Measurements from ENCODE around the gene SMIM33. TPM values are rescaled to one million over a fixed set of nuclear protein-coding genes. Genes with fewer than 3 reads are reported as not detected.
A peak's percentile ranks its signal among the peaks of the same experiment; 100 is the strongest.

Gene SMIM33
- total and polyA plus RNA-seq, 9 of the 15 experiments (the other 6 are each of a cell fraction or from before 2014, with no cell fraction given), result not detected

DNA sequence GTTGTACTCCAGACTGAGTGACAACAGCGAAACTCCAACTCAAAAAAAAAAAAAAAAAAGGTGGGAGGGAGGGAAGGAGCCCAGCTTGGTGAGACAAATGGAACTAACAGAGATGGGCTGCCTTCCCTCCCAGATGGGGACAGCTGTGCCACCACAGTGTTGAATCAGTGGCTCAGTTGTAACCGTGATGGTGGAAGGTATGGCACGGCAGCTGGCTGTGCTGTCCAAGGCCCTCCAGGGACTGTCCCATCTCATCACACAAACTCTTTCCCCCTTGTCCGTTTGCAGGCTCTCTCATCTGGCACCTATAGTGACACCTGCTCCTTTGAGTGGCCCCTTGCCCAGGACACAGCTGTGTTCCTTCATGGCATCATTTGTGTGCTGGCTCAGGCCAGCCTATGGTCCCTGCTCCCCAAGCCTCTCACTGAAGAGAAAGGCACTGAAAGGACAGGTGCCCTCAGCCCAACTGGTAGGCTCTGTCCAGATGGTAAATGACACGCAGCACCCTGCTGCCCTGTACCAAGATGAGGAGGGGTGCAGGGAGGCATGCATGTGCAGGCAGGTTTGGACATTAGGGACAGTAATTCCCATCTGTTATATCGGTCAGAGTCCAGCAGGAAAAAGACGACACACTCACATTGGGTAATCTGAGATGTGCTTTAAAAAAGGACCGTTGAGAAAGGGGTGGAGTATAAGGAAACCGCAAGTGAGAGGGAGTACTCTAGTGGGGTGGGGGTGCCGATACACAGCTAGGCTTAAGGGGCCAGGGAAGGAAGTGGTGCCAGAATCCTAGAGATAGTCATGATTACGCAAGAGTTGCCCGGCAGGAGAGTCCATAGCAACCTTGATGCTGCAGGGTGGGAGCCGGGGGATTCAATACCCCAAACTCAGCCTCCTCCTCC, 4.3 kb downstream of the SMIM33 start (continued):
- TF ChIP-seq USF2 (CRISPR knock-in tag; IDR thresholded peaks at IDR 0.05), result no peak
- TF ChIP-seq HDGF (IDR thresholded peaks at IDR 0.05), result peak; percentile 88
- no peak for TF ChIP-seq ZFP1 (CRISPR knock-in tag; IDR thresholded peaks at IDR 0.05)
- TF ChIP-seq, protein P1, sequence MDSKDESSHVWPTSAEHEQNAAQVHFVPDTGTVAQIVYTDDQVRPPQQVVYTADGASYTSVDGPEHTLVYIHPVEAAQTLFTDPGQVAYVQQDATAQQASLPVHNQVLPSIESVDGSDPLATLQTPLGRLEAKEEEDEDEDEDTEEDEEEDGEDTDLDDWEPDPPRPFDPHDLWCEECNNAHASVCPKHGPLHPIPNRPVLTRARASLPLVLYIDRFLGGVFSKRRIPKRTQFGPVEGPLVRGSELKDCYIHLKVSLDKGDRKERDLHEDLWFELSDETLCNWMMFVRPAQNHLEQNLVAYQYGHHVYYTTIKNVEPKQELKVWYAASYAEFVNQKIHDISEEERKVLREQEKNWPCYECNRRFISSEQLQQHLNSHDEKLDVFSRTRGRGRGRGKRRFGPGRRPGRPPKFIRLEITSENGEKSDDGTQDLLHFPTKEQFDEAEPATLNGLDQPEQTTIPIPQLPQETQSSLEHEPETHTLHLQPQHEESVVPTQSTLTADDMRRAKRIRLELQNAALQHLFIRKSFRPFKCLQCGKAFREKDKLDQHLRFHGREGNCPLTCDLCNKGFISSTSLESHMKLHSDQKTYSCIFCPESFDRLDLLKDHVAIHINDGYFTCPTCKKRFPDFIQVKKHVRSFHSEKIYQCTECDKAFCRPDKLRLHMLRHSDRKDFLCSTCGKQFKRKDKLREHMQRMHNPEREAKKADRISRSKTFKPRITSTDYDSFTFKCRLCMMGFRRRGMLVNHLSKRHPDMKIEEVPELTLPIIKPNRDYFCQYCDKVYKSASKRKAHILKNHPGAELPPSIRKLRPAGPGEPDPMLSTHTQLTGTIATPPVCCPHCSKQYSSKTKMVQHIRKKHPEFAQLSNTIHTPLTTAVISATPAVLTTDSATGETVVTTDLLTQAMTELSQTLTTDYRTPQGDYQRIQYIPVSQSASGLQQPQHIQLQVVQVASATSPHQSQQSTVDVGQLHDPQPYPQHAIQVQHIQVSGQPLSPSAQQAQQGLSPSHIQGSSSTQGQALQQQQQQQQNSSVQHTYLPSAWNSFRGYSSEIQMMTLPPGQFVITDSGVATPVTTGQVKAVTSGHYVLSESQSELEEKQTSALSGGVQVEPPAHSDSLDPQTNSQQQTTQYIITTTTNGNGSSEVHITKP (IDR thresholded peaks at IDR 0.05; ENCODE audit: partially characterized antibody), result peak; percentile 72
- TF ChIP-seq ZEB2 (IDR thresholded peaks at IDR 0.05), result peak; percentile 47; the same call in 1 of the 2 replicates
- TF ChIP-seq DEAF1 (CRISPR knock-in tag; IDR thresholded peaks at IDR 0.05), result no peak
- peak; percentile 15; the same call in 1 of the 2 replicates for TF ChIP-seq HDAC2 (IDR thresholded peaks at IDR 0.05)
- peak; percentile 45 for TF ChIP-seq TAF9B (IDR thresholded peaks at IDR 0.05; ENCODE audit: partially characterized antibody)
- TF ChIP-seq MYC (IDR thresholded peaks at IDR 0.05; ENCODE audit: low read depth, low read length), result peak; percentile 56; the same call in 1 of the 2 replicates
- TF ChIP-seq MYC (CRISPR knock-in tag; IDR thresholded peaks at IDR 0.05; ENCODE audit: borderline replicate concordance, low read depth), result 0 out of 2 replicates have a peak, but pooled peaks have one; percentile 49
- no peak for TF ChIP-seq NFIX (CRISPR knock-in tag; IDR thresholded peaks at IDR 0.05; ENCODE audit: low read depth)
- TF ChIP-seq FOXM1 (IDR thresholded peaks at IDR 0.05; ENCODE audit: low read depth), result peak; percentile 94
- TF ChIP-seq FOXM1 (CRISPR knock-in tag; IDR thresholded peaks at IDR 0.05; ENCODE audit: low read depth), result peak; percentile 91; the same call in 1 of the 2 replicates
- 0 out of 2 replicates have a peak, but pooled peaks have one; percentile 38 for TF ChIP-seq MECOM (CRISPR knock-in tag; IDR thresholded peaks at IDR 0.05)
- peak; percentile 33; the same call in 1 of the 2 replicates for TF ChIP-seq ELF4 (CRISPR knock-in tag; IDR thresholded peaks at IDR 0.05)
- peak; percentile 37; the same call in 1 of the 2 replicates for TF ChIP-seq ZNF583 (CRISPR knock-in tag; IDR thresholded peaks at IDR 0.05)
- TF ChIP-seq MCM3 (IDR thresholded peaks at IDR 0.05), result no peak
- peak in 1 of 2 experiments; percentile 71; a peak in 2 of 4 replicates for TF ChIP-seq HDAC1 (IDR thresholded peaks at IDR 0.05)
- peak in 1 of 2 experiments; percentile 64; a peak in 1 of 4 replicates for TF ChIP-seq MNT (conservative IDR thresholded peaks at IDR 0.05)
- TF ChIP-seq SMARCB1 (IDR thresholded peaks at IDR 0.05; ENCODE audit: insufficient read length, low read depth), result peak; percentile 40
- no peak for TF ChIP-seq SIRT6 (IDR thresholded peaks at IDR 0.05; ENCODE audit: low read depth, low read length)

Measured in K562 (cell line).